Lower leg skin (tissue), 3 donors: ENCODE data around the gene BAIAP2.

Experiments
- POLR2A ChIP-seq, 2 donors: fragments of 450-650 bp; IDR thresholded peaks; one replicate each; pipeline ENCODE4 v1.6.1; 2016 to 2017; ENCODE audit warnings: antibody characterized with exemption in 2 of 2, mild to moderate bottlenecking in 1 of 2, moderate library complexity in 1 of 2
- TF ChIP-seq, protein P1 (sequence below), 3 donors: fragments of 450-650 bp; IDR thresholded peaks; one replicate each; pipeline ENCODE4 v1.5.1; 2016; ENCODE audit warnings: antibody characterized with exemption in 3 of 3, mild to moderate bottlenecking in 3 of 3, moderate library complexity in 2 of 3

DNA sequence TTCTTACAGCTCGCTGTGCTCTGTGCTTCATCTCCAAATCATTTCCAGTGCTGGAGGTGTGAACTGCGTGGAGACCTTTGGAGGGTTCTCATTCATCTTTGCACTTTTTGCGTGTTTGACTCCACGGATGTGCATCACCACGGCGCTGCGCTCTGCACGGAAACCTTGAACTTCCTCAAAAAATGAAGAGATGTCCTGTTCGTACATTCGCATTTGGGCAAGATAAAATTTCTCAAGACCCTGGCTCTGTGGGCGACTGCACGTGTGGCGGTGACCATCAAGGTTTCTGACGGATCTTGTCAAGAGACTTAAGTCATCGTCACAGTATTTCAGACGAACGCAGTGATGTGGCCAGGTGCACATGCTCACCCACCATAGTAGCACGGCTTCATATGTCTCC, 120.0 kb downstream of the BAIAP2 start:
- TF ChIP-seq, protein P1, sequence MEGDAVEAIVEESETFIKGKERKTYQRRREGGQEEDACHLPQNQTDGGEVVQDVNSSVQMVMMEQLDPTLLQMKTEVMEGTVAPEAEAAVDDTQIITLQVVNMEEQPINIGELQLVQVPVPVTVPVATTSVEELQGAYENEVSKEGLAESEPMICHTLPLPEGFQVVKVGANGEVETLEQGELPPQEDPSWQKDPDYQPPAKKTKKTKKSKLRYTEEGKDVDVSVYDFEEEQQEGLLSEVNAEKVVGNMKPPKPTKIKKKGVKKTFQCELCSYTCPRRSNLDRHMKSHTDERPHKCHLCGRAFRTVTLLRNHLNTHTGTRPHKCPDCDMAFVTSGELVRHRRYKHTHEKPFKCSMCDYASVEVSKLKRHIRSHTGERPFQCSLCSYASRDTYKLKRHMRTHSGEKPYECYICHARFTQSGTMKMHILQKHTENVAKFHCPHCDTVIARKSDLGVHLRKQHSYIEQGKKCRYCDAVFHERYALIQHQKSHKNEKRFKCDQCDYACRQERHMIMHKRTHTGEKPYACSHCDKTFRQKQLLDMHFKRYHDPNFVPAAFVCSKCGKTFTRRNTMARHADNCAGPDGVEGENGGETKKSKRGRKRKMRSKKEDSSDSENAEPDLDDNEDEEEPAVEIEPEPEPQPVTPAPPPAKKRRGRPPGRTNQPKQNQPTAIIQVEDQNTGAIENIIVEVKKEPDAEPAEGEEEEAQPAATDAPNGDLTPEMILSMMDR (IDR thresholded peaks at IDR 0.05) = no peak
- no peak for TF ChIP-seq POLR2A (IDR thresholded peaks at IDR 0.05)
